ENCODE data around the gene GNB2. TPM values are rescaled to one million over a fixed set of nuclear protein-coding genes. Genes with fewer than 3 reads are reported as not detected.

GNB2 gene
- total and polyA plus RNA-seq, 2 of the 8 experiments (the other 6 are each of a cell fraction or from before 2014, with no cell fraction given): 157 to 260 TPM

DNA sequence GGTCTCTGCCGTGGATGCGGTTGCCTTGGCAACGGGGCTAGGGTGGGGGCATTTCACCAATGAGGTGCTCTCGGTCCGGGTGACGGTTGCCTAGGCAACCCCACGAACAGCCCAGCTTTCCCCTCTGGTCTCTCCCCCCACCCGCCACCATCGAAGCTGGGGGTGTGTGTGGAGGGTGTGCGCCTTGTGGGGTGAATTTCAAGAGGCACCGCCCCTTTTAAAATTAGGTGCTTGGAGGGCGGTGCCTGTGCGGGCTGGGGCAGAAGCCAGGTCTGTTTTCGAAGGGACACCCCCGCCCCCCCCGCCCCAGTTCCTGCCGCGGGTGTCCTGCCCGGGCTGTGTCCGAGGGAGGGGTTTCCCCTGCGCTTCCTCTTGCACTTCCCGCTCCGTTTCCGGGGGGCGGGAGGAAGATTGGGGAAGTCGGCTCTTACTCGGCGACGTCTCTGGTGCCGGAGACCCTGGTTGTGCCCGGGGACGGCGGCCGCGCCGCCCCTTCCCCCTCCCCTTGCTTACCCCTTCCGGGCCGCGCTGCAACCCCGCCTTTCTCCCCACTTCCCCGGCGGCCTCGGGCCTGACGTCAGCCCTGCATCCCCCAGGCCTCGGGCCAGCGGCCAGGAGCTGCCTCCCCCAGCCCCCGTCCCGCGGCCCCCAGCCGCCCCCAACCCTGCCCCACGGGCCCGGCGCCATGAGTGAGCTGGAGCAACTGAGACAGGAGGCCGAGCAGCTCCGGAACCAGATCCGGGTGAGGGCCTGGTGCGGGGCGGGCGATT lies 2.2 kb downstream of the GNB2 start:
- ChIA-PET CTCF (ENCODE audit: partially characterized antibody) (interaction anchor here (0.6 to 12.1 kb wide), 4 partner anchors 10 to 112 kb away, joined by 4 to 134 read pairs (median 6); partner anchors contain the start of gene GIGYF1), POLR2A (ENCODE audit: partially characterized antibody) (interaction anchor here (1.0 to 10.3 kb wide), 7 partner anchors 14 to 92 kb away, joined by 3 to 257 read pairs (median 20); partner anchors contain the start of genes GIGYF1, MOSPD3 and PCOLCE)
- Histone ChIP-seq H3K23ac (ENCODE audit: insufficient read length) (no peak overlapping the region), H3K27me3 (replicated peaks in 1 of 4; ENCODE audit: control insufficient read depth in 3 of 4, extremely low read depth in 1 of 4, insufficient read depth in 3 of 4, low read length in 3 of 4) (peaks cover 0 to 8% (median 6%) of the 10 kb centered on the region in 4 experiments; a peak in 4 of 7 replicates), H2BK5ac (ENCODE audit: low read depth, low read length) (no peak overlapping the region), H3K56ac (replicated peaks; ENCODE audit: insufficient read length, low read depth, low read length) (no peak overlapping the region), H3K4me3 (ENCODE audit: extremely low read depth in 1 of 4, insufficient read depth in 2 of 4, low read depth in 3 of 4, low read length in 4 of 4) (peak overlapping the region; percentile 43 to 99 (median 62)), H3K4me2 (ENCODE audit: insufficient read depth in 1 of 2, low read depth in 2 of 2, low read length in 2 of 2) (peak overlapping the region; percentile 58 to 87), H3K18ac (ENCODE audit: extremely low read depth, low read length) (no peak overlapping the region), H4K8ac (ENCODE audit: extremely low read depth, insufficient read depth, low read length) (peak overlapping the region; percentile 5; the same call in 1 of the 2 replicates), H3K4me1 (replicated peaks in 1 of 4; ENCODE audit: control insufficient read depth in 3 of 4, insufficient read depth in 4 of 4, low read length in 3 of 4) (peaks cover 0 to 7% (median 2%) of the 10 kb centered on the region in 4 experiments; a peak in 6 of 7 replicates), H2AFZ (ENCODE audit: low read length) (no peak overlapping the region), H2BK12ac (ENCODE audit: low read depth, low read length) (no peak overlapping the region), H2BK20ac (ENCODE audit: low read length) (no peak overlapping the region), H4K5ac (ENCODE audit: insufficient read length, low read depth, low read length) (no peak overlapping the region), H3K4ac (replicated peaks; ENCODE audit: insufficient read length, low read depth, low read length) (no peak overlapping the region), H3K9ac (replicated peaks in 1 of 4; ENCODE audit: extremely low read depth in 1 of 4, low read depth in 3 of 4, low read length in 3 of 4) (no peak overlapping the region; a peak in 1 of 7 replicates), H2BK120ac (replicated peaks; ENCODE audit: low read depth, low read length) (no peak overlapping the region), H3K27ac (ENCODE audit: low read depth, low read length) (no peak overlapping the region), H2AK5ac (ENCODE audit: low read depth, low read length) (no peak overlapping the region), H3K23me2 (ENCODE audit: low read depth, low read length) (peaks cover 11% of the 10 kb centered on the region; the same call in 1 of the 2 replicates), H4K91ac (replicated peaks; ENCODE audit: insufficient read length, low read length) (no peak overlapping the region), H3K79me2 (ENCODE audit: control insufficient read depth in 1 of 2, insufficient read depth in 2 of 2, low read length in 2 of 2) (no peaks in the 10 kb centered on the region), H4K20me1 (replicated peaks in 1 of 2; ENCODE audit: control insufficient read depth in 1 of 2, insufficient read depth in 2 of 2, low read length in 2 of 2) (peaks cover 13 to 22% of the 10 kb centered on the region in 2 experiments), H3K9me3 (ENCODE audit: insufficient read depth in 2 of 2, low read depth in 1 of 2, low read length in 1 of 2) (no peaks in the 10 kb centered on the region), H2BK15ac (ENCODE audit: low read length) (no peak overlapping the region), H3K14ac (ENCODE audit: insufficient read length) (no peak overlapping the region), H3K79me1 (ENCODE audit: low read depth, low read length) (peaks cover 3% of the 10 kb centered on the region), H3K36me3 (ENCODE audit: control insufficient read depth in 2 of 4, insufficient read depth in 4 of 4, low read length in 3 of 4) (peaks cover 0 to 41% (median 15%) of the 10 kb centered on the region in 4 experiments; a peak in 6 of 8 replicates)
- WGBS, 2 experiments (ENCODE audit: extremely low coverage in 1 of 2, insufficient coverage in 1 of 2, insufficient read length in 1 of 2, insufficient replicate concordance in 2 of 2, low coverage in 1 of 2, low lambda C conversion rate in 2 of 2, missing lambda C conversion rate in 1 of 2): 20% methylated on average over 27 of the region's 59 CpGs; no CpG with 5 or more reads in 1 of the 2 experiments
- 0 out of 2 replicates have a peak, but pooled peaks have one; percentile 18 for TF ChIP-seq GABPA (IDR thresholded peaks at IDR 0.05; ENCODE audit: borderline replicate concordance, insufficient read depth, low read length)
- peak; percentile 71 for TF ChIP-seq CREB1 (IDR thresholded peaks at IDR 0.05)
- 0 out of 2 replicates have a peak, but pooled peaks have one; percentile 27 for TF ChIP-seq TAF1 (IDR thresholded peaks at IDR 0.05; ENCODE audit: low read depth, low read length)
- no peak for TF ChIP-seq BCL11A (IDR thresholded peaks at IDR 0.05; ENCODE audit: low read depth in 2 of 2, low read length in 2 of 2)
- no peak for TF ChIP-seq POLR2A (IDR thresholded peaks at IDR 0.05; ENCODE audit: control extremely low read depth in 1 of 2, low read depth in 2 of 2, low read length in 2 of 2)
- TF ChIP-seq HDAC6 (IDR thresholded peaks at IDR 0.05; ENCODE audit: low read depth, low read length): no peak
- TF ChIP-seq EGR1 (IDR thresholded peaks at IDR 0.05; ENCODE audit: borderline replicate concordance, low read depth, low read length): peak; percentile 70
- no peak for TF ChIP-seq CHD2 (IDR thresholded peaks at IDR 0.05; ENCODE audit: low read length)
- TF ChIP-seq SIN3A (conservative IDR thresholded peaks at IDR 0.05 in 1 of 2, IDR thresholded peaks at IDR 0.05 in 1 of 2; ENCODE audit: low read depth in 1 of 2, low read length in 2 of 2): peak in 1 of 2 experiments; percentile 35; a peak in 1 of 4 replicates
- FAIRE-seq (no peak), DNase-seq (ENCODE audit: low read depth in 1 of 2, low spot score in 2 of 2) (peak in 1 of 2 experiments; percentile 80)
